HepG2 (cell line): Measurements from ENCODE around the gene KRT81. TPM values are rescaled to one million over a fixed set of nuclear protein-coding genes. Genes with fewer than 3 reads are reported as not detected.

Experiments
- ATAC-seq: fragments of 200-7000 bp; cut with Tn5 transposase; 3 replicates; pipeline ENCODE4 v1.9.1; 2020; ENCODE audit warnings: mild to moderate bottlenecking, moderate library complexity
- BruUV-seq: library from RNA; stranded (reverse); fragments of 400-500 nt; replicated peaks from 2 replicates; lab custom pipeline; 2021; lab: Mats Ljungman, UMichigan
- CTCF ChIA-PET: fragments of 300-600 bp; formaldehyde crosslinking; extraction: SDS; loops from one replicate; lab custom pipeline; 2021; ENCODE audit warnings: low total read pairs, inconsistent platforms, low intra/inter-chr PET ratio; lab: Yijun Ruan, JAX
- POLR2A ChIA-PET: fragments of 350-600 bp; sonication (Branson Sonifier 250); formaldehyde crosslinking; loops from one replicate; lab custom pipeline; 2020; ENCODE audit warnings: antibody characterized with exemption, inconsistent platforms; lab: Yijun Ruan, JAX
- DNase-seq: peaks from one replicate; pipeline ENCODE4 v3.0.0-alpha.2; 2015; ENCODE audit warnings: low spot score
- FAIRE-seq: peaks from 3 replicates; lab custom pipeline; 2011; peaks lifted over from hg19 to GRCh38; lab: Jason Lieb, UNC
- H2AFZ ChIP-seq: one replicate; pipeline ENCODE4 v1.6.1; 2011; ENCODE audit warnings: low read length, inconsistent platforms
- H3K27ac ChIP-seq: fragments of 300-600 bp; 3 replicates; pipeline ENCODE4 v1.8.0; 2011; ENCODE audit warnings: mixed run types, mild to moderate bottlenecking, mixed read lengths, low read length, inconsistent platforms; ENCODE audit not compliant: insufficient read depth; ENCODE audit errors: extremely low read length
- H3K27me3 ChIP-seq, 2 experiments: fragments of 200-600 bp in 1 of 2; 2 replicates in 1 of 2; 3 replicates in 1 of 2; pipeline versions ENCODE4 v1.6.0 to v1.8.0; 2011; ENCODE audit warnings: low read length in 2 of 2, mild to moderate bottlenecking in 2 of 2, moderate library complexity in 2 of 2, inconsistent platforms in 1 of 2; ENCODE audit not compliant: insufficient read depth in 2 of 2, control insufficient read depth in 1 of 2
- H3K36me3 ChIP-seq, 2 experiments: fragments of 200-600 bp in 1 of 2; replicated peaks in 1 of 2; 2 replicates in 1 of 2; 3 replicates in 1 of 2; pipeline versions ENCODE4 v1.5.1 to v1.8.0; 2011; ENCODE audit warnings: low read length in 2 of 2, inconsistent platforms in 1 of 2; ENCODE audit not compliant: insufficient read depth in 2 of 2, control insufficient read depth in 1 of 2
- H3K4me1 ChIP-seq: 2 replicates; pipeline ENCODE4 v1.5.1; 2012; ENCODE audit warnings: low read length, inconsistent platforms; ENCODE audit not compliant: insufficient read depth
- H3K4me2 ChIP-seq: 2 replicates; pipeline ENCODE4 v1.6.0; 2011; ENCODE audit warnings: low read depth, low read length, inconsistent platforms
- H3K4me3 ChIP-seq, 3 experiments: fragments of 200-600 bp in 1 of 3; sonication (generic), shearing (Covaris generic) in 1 of 3; replicated peaks in 1 of 3; 2 replicates each; pipeline ENCODE4 v1.5.1; 2011 to 2016; ENCODE audit warnings: low read length in 3 of 3, inconsistent platforms in 2 of 3, low read depth in 2 of 3, mild to moderate bottlenecking in 2 of 3, control low read depth in 1 of 3, mixed read lengths in 1 of 3; ENCODE audit not compliant: insufficient read depth in 1 of 3
- H3K79me2 ChIP-seq: one replicate; pipeline ENCODE4 v1.6.1; 2011; ENCODE audit warnings: low read length, inconsistent platforms; ENCODE audit not compliant: insufficient read depth
- H3K9ac ChIP-seq: 2 replicates; pipeline ENCODE4 v1.6.0; 2011; ENCODE audit warnings: mild to moderate bottlenecking, low read depth, low read length, inconsistent platforms; ENCODE audit not compliant: insufficient read depth
- H3K9me3 ChIP-seq: 2 replicates; pipeline ENCODE4 v1.5.1; 2012; ENCODE audit warnings: mild to moderate bottlenecking, low read length
- H4K20me1 ChIP-seq: 2 replicates; pipeline ENCODE4 v1.6.0; 2011; ENCODE audit warnings: inconsistent platforms, mild to moderate bottlenecking, low read length, moderate library complexity; ENCODE audit not compliant: insufficient read depth
- CREM ChIP-seq, 2 experiments: sonication (generic) in 1 of 2; formaldehyde crosslinking in 1 of 2; IDR thresholded peaks; 2 replicates each; pipeline versions ENCODE4 v1.4.0 to v1.6.1; 2016 to 2020; ENCODE audit warnings: antibody characterized with exemption in 1 of 2, mild to moderate bottlenecking in 1 of 2, missing genetic modification reagents in 1 of 2
- MLLT10 ChIP-seq: sonication (generic); formaldehyde crosslinking; IDR thresholded peaks from 2 replicates; pipeline ENCODE4 v1.4.0; 2020; ENCODE audit warnings: missing genetic modification reagents
- SOX5 ChIP-seq: IDR thresholded peaks from 2 replicates; pipeline ENCODE4 v1.6.1; 2016; ENCODE audit warnings: borderline replicate concordance
- WGBS: methylation state at CpG from one replicate; pipeline ENCODE4 v1.1.6; 2017; ENCODE audit warnings: low lambda C conversion rate; 5-methylcytosine and 5-hydroxymethylcytosine counted together
- in situ Hi-C: cut with HindIII; loops from 2 replicates; pipeline ENCODE4 v1.10.0; 2017; ENCODE audit warnings: low pct_unique_long_range_greater_than_20kb; ENCODE audit not compliant: extremely low pct_ligation_motif_present
- intact Hi-C: fragments of 100-400 bp; cut with micrococcal nuclease; formaldehyde crosslinking; loops from one replicate; pipeline ENCODE4 v1.10.0; 2022; ENCODE audit not compliant: unreplicated experiment
- polyA plus RNA-seq, 8 experiments: library from polyadenylated mRNA; depleted of rRNA in 3 of 8; stranded (reverse) in 7 of 8; unstranded in 1 of 8; fragments of >200 nt; fragmentation: Illumina TruSeq in 4 of 8; extraction: Trizol in 4 of 8; gene quantifications; 2 replicates each; pipeline versions ENCODE4 v1.2.1 to v1.2.3, GENCODE V29; 2011 to 2016; ENCODE audit warnings: low read depth in 4 of 8, missing spikeins in 1 of 8, mixed read lengths in 1 of 8; ENCODE audit not compliant: insufficient read depth in 1 of 8
- total RNA-seq, 5 experiments: library from RNA; depleted of rRNA; stranded (reverse); fragments of >200 nt; fragmentation: Illumina TruSeq; extraction: Trizol; gene quantifications; 2 replicates each; pipeline ENCODE4 v1.2.3, GENCODE V29; 2016; ENCODE audit warnings: low read depth in 1 of 5
- TF ChIP-seq, protein P1 (sequence below): sonication (generic); formaldehyde crosslinking; conservative IDR thresholded peaks from 2 replicates; pipeline ENCODE4 v1.4.0; 2020; ENCODE audit warnings: missing genetic modification reagents

Gene KRT81
- total and polyA plus RNA-seq, 2 of the 13 experiments (the other 11 are each of a cell fraction or from before 2014, with no cell fraction given): not detected

GRCh38 chr12:52284562-52285171 lies 6.7 kb downstream of the KRT81 start (continued):
- TF ChIP-seq SOX5 (CRISPR knock-in tag): no peak
- TF ChIP-seq, protein P1, sequence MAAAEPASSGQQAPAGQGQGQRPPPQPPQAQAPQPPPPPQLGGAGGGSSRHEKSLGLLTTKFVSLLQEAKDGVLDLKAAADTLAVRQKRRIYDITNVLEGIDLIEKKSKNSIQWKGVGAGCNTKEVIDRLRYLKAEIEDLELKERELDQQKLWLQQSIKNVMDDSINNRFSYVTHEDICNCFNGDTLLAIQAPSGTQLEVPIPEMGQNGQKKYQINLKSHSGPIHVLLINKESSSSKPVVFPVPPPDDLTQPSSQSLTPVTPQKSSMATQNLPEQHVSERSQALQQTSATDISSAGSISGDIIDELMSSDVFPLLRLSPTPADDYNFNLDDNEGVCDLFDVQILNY: no peak

GRCh38 chr12:52280796-52281560 lies 10.4 kb downstream of the KRT81 start:
- Histone ChIP-seq H2AFZ (no peak overlapping the region), H3K27ac (no peak overlapping the region), H3K4me3 (no peak overlapping the region), H3K36me3 (no peaks in the 10 kb centered on the region), H3K27me3 (peaks cover 4 to 31% of the 10 kb centered on the region in 2 experiments; a peak in 2 of 5 replicates), H3K9me3 (no peaks in the 10 kb centered on the region), H3K9ac (no peak overlapping the region), H3K4me2 (no peak overlapping the region), H3K4me1 (peaks cover 36% of the 10 kb centered on the region), H4K20me1 (no peaks in the 10 kb centered on the region), H3K79me2 (no peaks in the 10 kb centered on the region)
- 7% methylated on average over 2 of the region's 4 CpGs for WGBS
- CTCF ChIA-PET: interaction anchor here (1.5 kb wide), 1 partner anchor 47 kb away, joined by 3 read pairs; no protein-coding TSS in a partner anchor
- TF ChIP-seq MLLT10 (CRISPR knock-in tag): no peak
- TF ChIP-seq CREM (IDR thresholded peaks at IDR 0.05): no peak
- no peak for TF ChIP-seq CREM (CRISPR knock-in tag; IDR thresholded peaks at IDR 0.05)
- POLR2A ChIA-PET: no interaction called here
- in situ Hi-C loops (no loop called here), intact Hi-C loops (no loop called here)
- no peak for ATAC-seq
- BruUV-seq: no TSS peak
- no peak for FAIRE-seq
- DNase-seq: peak; percentile 47
